ENCODE results near the gene UQCRC1.

DNA sequence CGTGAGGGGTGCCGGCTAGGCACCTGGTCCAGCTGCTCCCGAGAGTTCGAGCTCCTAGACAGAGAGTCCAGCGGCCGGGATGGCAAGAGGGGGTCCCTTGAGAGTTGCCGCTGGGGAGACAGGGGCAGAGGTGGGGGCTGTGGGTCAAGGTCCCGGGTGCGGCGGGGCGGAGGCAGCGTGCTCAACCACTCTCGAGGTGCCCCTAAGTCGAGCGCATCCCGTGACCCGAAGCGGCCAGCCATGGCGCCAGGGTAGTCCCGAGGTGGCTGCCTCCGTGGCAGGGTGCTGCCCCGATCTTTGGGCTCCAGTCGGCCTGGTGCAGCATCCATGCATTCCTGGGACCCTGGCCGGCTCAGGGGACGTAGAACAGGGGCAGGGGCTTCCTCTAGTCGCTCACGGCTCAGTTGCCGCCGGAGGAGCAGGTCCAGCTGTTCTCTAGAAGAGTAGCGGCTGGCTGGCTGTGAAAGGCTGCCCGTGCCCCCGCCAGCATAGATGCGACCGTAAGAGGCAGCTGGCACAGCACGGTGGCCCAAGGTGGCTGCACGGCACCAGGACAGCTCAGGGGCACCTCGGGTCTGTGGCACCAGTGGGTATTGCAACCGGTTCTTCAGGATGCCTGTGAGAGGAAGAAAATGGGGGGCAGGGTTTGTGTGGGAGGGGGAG lies 30.6 kb upstream of the UQCRC1 start:
- TF ChIP-seq POLR2AphosphoS5 (IDR thresholded peaks at IDR 0.05) (no peak), POLR2A (IDR thresholded peaks at IDR 0.05) (no peak)
- TF ChIP-seq, protein P1, sequence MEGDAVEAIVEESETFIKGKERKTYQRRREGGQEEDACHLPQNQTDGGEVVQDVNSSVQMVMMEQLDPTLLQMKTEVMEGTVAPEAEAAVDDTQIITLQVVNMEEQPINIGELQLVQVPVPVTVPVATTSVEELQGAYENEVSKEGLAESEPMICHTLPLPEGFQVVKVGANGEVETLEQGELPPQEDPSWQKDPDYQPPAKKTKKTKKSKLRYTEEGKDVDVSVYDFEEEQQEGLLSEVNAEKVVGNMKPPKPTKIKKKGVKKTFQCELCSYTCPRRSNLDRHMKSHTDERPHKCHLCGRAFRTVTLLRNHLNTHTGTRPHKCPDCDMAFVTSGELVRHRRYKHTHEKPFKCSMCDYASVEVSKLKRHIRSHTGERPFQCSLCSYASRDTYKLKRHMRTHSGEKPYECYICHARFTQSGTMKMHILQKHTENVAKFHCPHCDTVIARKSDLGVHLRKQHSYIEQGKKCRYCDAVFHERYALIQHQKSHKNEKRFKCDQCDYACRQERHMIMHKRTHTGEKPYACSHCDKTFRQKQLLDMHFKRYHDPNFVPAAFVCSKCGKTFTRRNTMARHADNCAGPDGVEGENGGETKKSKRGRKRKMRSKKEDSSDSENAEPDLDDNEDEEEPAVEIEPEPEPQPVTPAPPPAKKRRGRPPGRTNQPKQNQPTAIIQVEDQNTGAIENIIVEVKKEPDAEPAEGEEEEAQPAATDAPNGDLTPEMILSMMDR (IDR thresholded peaks at IDR 0.05): no peak
